ENCODE measurements around the gene DUSP2. TPM values are rescaled to one million over a fixed set of nuclear protein-coding genes. Genes with fewer than 3 reads are reported as not detected.

The DUSP2 gene
- total RNA-seq, 4 donors from 2014 or later: 2.2 to 8.4 (median 2.4) TPM

- Histone ChIP-seq H3K27me3 (no peaks in the 10 kb centered on the region), H3K9me3 (no peaks in the 10 kb centered on the region), H3K4me1 (peaks cover 5 to 17% of the 10 kb centered on the region in 2 donors), H3K4me3 (replicated peaks in 1 of 3) (no peak overlapping the region), H3K36me3 (no peaks in the 10 kb centered on the region), H3K27ac (no peak overlapping the region)
- intact Hi-C loops (cut with DNase I): loop anchor here (10.0 kb wide), 1 partner anchor 89 kb away; no protein-coding TSS in a partner anchor
- TF ChIP-seq POLR2A (IDR thresholded peaks at IDR 0.05): no peak
- TF ChIP-seq, protein P1, sequence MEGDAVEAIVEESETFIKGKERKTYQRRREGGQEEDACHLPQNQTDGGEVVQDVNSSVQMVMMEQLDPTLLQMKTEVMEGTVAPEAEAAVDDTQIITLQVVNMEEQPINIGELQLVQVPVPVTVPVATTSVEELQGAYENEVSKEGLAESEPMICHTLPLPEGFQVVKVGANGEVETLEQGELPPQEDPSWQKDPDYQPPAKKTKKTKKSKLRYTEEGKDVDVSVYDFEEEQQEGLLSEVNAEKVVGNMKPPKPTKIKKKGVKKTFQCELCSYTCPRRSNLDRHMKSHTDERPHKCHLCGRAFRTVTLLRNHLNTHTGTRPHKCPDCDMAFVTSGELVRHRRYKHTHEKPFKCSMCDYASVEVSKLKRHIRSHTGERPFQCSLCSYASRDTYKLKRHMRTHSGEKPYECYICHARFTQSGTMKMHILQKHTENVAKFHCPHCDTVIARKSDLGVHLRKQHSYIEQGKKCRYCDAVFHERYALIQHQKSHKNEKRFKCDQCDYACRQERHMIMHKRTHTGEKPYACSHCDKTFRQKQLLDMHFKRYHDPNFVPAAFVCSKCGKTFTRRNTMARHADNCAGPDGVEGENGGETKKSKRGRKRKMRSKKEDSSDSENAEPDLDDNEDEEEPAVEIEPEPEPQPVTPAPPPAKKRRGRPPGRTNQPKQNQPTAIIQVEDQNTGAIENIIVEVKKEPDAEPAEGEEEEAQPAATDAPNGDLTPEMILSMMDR (IDR thresholded peaks at IDR 0.05): no peak
- 89 to 91% methylated on average over 16 to 17 of the region's 17 CpGs for WGBS, 2 donors
- no peak for DNase-seq
These were observed 31.3 kb downstream of the DUSP2 start for GRCh38 chr2:96113951-96114350.

DNA sequence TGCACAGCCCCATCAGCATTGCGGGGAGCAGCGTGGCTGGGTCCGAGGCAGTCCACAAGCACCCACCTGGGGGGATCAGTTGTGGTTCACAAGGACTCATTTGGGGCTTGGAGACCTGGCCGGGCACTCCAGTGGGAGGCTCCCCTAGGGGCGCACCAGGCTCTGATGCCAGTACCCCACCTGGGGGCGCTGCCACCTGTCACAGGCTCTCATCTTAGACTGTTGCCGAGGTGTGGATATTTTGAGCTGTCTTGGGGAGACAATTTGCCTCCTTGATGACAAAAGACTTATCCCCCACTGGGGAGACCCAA lies 31.9 kb downstream of the DUSP2 start:
- H3K27ac ChIP-seq: no peak overlapping the region
- 96 to 98% methylated on average over 7 of the region's 7 CpGs for WGBS, 2 donors
- DNase-seq: no peak
- H3K27me3 ChIP-seq: no peaks in the 10 kb centered on the region
- intact Hi-C loops (cut with DNase I): loop anchor here (10.0 kb wide), 1 partner anchor 89 kb away; no protein-coding TSS in a partner anchor
- H3K9me3 ChIP-seq: no peaks in the 10 kb centered on the region
- no peak for TF ChIP-seq POLR2A (IDR thresholded peaks at IDR 0.05)
- TF ChIP-seq, protein P1 (IDR thresholded peaks at IDR 0.05): no peak
- H3K4me1 ChIP-seq: peaks cover 5 to 22% of the 10 kb centered on the region in 2 donors
- no peak overlapping the region for H3K4me3 ChIP-seq (replicated peaks in 1 of 3)
- H3K36me3 ChIP-seq: no peaks in the 10 kb centered on the region

- Histone ChIP-seq H3K27ac (no peak overlapping the region), H3K9me3 (no peaks in the 10 kb centered on the region), H3K36me3 (no peaks in the 10 kb centered on the region), H3K4me3 (replicated peaks in 1 of 3) (no peak overlapping the region), H3K4me1 (peaks cover 5 to 22% of the 10 kb centered on the region in 2 donors), H3K27me3 (no peaks in the 10 kb centered on the region)
- TF ChIP-seq, protein P1 (IDR thresholded peaks at IDR 0.05): no peak
- no peak for TF ChIP-seq POLR2A (IDR thresholded peaks at IDR 0.05)
- intact Hi-C loops (cut with DNase I): loop anchor here (10.0 kb wide), 1 partner anchor 88 kb away; no protein-coding TSS in a partner anchor
- WGBS, 2 donors: 89 to 92% methylated on average over 8 to 9 of the region's 9 CpGs
- no peak for DNase-seq
These were observed 32.5 kb downstream of the DUSP2 start for GRCh38 chr2:96112501-96113366.

GRCh38 chr2:96111823-96112500 lies 33.3 kb downstream of the DUSP2 start:
- intact Hi-C loops (cut with DNase I): loop anchor here (10.0 kb wide), 1 partner anchor 87 kb away; no protein-coding TSS in a partner anchor
- Histone ChIP-seq H3K27ac (no peak overlapping the region), H3K27me3 (no peaks in the 10 kb centered on the region), H3K4me1 (peaks cover 5 to 18% of the 10 kb centered on the region in 2 donors), H3K36me3 (no peaks in the 10 kb centered on the region), H3K4me3 (replicated peaks in 1 of 3) (no peak overlapping the region), H3K9me3 (no peaks in the 10 kb centered on the region)
- no peak for DNase-seq
- TF ChIP-seq, protein P1 (IDR thresholded peaks at IDR 0.05): no peak
- TF ChIP-seq POLR2A (IDR thresholded peaks at IDR 0.05): no peak
- WGBS, 2 donors: 90 to 93% methylated on average over 6 to 7 of the region's 7 CpGs

Measured in thyroid gland (tissue), 4 donors.